ENCODE data around the gene GUCY2D. TPM values are rescaled to one million over a fixed set of nuclear protein-coding genes. Genes with fewer than 3 reads are reported as not detected.

GUCY2D gene
- polyA plus RNA-seq, 1 donor (not counting 4 experiments of a cell fraction or from before 2014, with no cell fraction given), result 0.25 TPM

DNA sequence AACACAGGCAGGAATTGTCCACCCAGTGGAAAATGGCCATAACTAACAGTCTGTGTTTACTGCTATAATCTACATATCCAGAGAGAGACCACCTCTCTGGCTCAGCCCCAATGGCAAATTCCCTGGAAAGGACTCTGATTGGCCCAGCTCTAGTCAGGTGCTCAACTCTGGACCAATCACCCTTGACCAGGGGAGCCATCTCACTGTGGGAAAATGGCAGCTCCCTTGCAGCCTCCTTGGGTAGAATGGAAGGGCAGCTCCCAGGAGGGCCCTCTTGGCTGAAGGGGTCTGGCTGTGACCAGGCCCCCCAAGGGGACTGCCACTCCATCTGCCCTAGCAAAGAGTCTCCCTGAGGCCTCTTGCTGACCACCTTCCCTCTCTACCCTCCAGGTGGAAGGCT lies 39.6 kb downstream of the GUCY2D start:
- no peak for TF ChIP-seq EZH2 (IDR thresholded peaks at IDR 0.05; ENCODE audit: low read length)
- H3K4me2 ChIP-seq (ENCODE audit: control insufficient read depth, extremely low read depth, insufficient read depth, low read depth, low read length), result no peak overlapping the region
- no peak overlapping the region for H3K9ac ChIP-seq (ENCODE audit: control insufficient read depth, extremely low read depth, insufficient read depth, low read length)
- H2AFZ ChIP-seq (ENCODE audit: control insufficient read depth, low read length), result no peak overlapping the region
- no peaks in the 10 kb centered on the region for H3K9me1 ChIP-seq (ENCODE audit: control insufficient read depth, extremely low read depth, insufficient read depth, low read length)
- dilution Hi-C loops (cut with MboI; ENCODE audit: extremely low pct_ligation_motif_present, low sequenced_read_pairs), result no loop called here
- H3K9me3 ChIP-seq (ENCODE audit: control insufficient read depth, low read depth, low read length), result no peaks in the 10 kb centered on the region
- H4K20me1 ChIP-seq (ENCODE audit: control insufficient read depth, extremely low read depth, insufficient read depth, low read length), result no peaks in the 10 kb centered on the region
- H3K4me3 ChIP-seq (ENCODE audit: control insufficient read depth in 2 of 3, extremely low read depth in 1 of 3, insufficient read depth in 2 of 3, low read depth in 1 of 3, low read length in 3 of 3), result no peak overlapping the region
- no peaks in the 10 kb centered on the region for H3K27me3 ChIP-seq (ENCODE audit: control insufficient read depth, extremely low read depth, insufficient read depth, low read length)
- peaks cover 25% of the 10 kb centered on the region for H3K4me1 ChIP-seq (ENCODE audit: control insufficient read depth, extremely low read depth, insufficient read depth, low read length)
- DNase-seq (ENCODE audit: low read depth, low spot score), result no peak
- H3K27ac ChIP-seq (ENCODE audit: control insufficient read depth, insufficient read depth, low read length), result no peak overlapping the region
- peak; percentile 32 for FAIRE-seq
- peaks cover 0 to 11% of the 10 kb centered on the region in 2 experiments for H3K36me3 ChIP-seq (ENCODE audit: control insufficient read depth in 2 of 2, extremely low read depth in 1 of 2, insufficient read depth in 2 of 2, low read length in 2 of 2)
- no peaks in the 10 kb centered on the region for H3K79me2 ChIP-seq (ENCODE audit: control insufficient read depth, insufficient read depth, low read length)

DNA sequence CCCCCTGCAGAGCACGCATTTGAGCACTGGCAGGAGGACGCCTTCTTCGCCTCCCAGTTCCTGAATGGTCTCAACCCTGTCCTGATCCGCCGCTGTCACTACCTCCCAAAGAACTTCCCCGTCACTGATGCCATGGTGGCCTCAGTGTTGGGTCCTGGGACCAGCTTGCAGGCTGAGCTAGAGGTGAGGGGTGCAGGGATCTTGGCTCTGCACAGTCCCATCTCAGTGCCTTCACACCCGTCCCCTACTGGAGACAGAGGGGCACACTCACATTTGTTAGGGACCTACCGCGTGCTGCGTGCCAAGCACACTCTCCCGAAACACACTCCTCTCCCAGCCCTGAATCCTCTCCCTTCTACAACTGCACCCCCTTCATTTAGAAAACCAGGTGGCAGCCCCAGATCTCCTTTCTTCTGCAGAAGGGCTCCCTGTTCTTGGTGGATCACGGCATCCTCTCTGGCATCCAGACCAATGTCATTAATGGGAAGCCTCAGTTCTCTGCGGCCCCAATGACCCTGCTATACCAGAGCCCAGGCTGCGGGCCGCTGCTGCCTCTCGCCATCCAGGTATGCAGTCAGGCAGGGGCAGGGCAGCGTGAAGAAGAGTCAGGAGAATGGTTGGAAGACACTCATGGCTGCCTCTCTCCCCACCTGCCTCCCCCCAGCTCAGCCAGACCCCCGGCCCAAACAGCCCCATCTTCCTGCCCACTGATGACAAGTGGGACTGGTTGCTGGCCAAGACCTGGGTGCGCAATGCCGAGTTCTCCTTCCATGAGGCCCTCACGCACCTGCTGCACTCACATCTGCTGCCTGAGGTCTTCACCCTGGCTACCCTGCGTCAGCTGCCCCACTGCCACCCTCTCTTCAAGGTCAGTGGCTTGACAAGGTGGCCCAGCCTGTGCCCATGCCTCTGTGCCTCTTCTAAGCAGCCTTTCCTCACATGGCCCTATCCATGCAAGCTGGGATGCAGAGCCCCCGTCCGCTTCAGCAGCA lies 42.7 kb downstream of the GUCY2D start:
- dilution Hi-C loops (cut with MboI; ENCODE audit: extremely low pct_ligation_motif_present, low sequenced_read_pairs), result no loop called here

More for the DNA sequence above, 42.7 kb downstream of the GUCY2D start:
- no peak for TF ChIP-seq EZH2 (IDR thresholded peaks at IDR 0.05; ENCODE audit: low read length)
- TF ChIP-seq, protein P1, sequence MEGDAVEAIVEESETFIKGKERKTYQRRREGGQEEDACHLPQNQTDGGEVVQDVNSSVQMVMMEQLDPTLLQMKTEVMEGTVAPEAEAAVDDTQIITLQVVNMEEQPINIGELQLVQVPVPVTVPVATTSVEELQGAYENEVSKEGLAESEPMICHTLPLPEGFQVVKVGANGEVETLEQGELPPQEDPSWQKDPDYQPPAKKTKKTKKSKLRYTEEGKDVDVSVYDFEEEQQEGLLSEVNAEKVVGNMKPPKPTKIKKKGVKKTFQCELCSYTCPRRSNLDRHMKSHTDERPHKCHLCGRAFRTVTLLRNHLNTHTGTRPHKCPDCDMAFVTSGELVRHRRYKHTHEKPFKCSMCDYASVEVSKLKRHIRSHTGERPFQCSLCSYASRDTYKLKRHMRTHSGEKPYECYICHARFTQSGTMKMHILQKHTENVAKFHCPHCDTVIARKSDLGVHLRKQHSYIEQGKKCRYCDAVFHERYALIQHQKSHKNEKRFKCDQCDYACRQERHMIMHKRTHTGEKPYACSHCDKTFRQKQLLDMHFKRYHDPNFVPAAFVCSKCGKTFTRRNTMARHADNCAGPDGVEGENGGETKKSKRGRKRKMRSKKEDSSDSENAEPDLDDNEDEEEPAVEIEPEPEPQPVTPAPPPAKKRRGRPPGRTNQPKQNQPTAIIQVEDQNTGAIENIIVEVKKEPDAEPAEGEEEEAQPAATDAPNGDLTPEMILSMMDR (optimal IDR thresholded peaks at IDR 0.05 in 1 of 3, IDR thresholded peaks at IDR 0.05 in 1 of 3, conservative IDR thresholded peaks at IDR 0.05 in 1 of 3; ENCODE audit: extremely low read depth in 1 of 3, insufficient read depth in 2 of 3, low read length in 3 of 3), result no peak
- Histone ChIP-seq H3K4me2 (ENCODE audit: control insufficient read depth, extremely low read depth, insufficient read depth, low read depth, low read length) (no peak overlapping the region), H3K9me1 (ENCODE audit: control insufficient read depth, extremely low read depth, insufficient read depth, low read length) (no peaks in the 10 kb centered on the region), H3K36me3 (ENCODE audit: control insufficient read depth in 2 of 2, extremely low read depth in 1 of 2, insufficient read depth in 2 of 2, low read length in 2 of 2) (peaks cover 0 to 17% of the 10 kb centered on the region in 2 experiments), H3K27me3 (ENCODE audit: control insufficient read depth, extremely low read depth, insufficient read depth, low read length) (no peaks in the 10 kb centered on the region), H4K20me1 (ENCODE audit: control insufficient read depth, extremely low read depth, insufficient read depth, low read length) (no peaks in the 10 kb centered on the region), H3K27ac (ENCODE audit: control insufficient read depth, insufficient read depth, low read length) (no peak overlapping the region), H3K4me1 (ENCODE audit: control insufficient read depth, extremely low read depth, insufficient read depth, low read length) (peaks cover 15% of the 10 kb centered on the region), H3K4me3 (ENCODE audit: control insufficient read depth in 2 of 3, extremely low read depth in 1 of 3, insufficient read depth in 2 of 3, low read depth in 1 of 3, low read length in 3 of 3) (no peak overlapping the region), H3K9ac (ENCODE audit: control insufficient read depth, extremely low read depth, insufficient read depth, low read length) (no peak overlapping the region), H3K9me3 (ENCODE audit: control insufficient read depth, low read depth, low read length) (no peaks in the 10 kb centered on the region), H3K79me2 (ENCODE audit: control insufficient read depth, insufficient read depth, low read length) (no peaks in the 10 kb centered on the region), H2AFZ (ENCODE audit: control insufficient read depth, low read length) (no peak overlapping the region)
- no peak for FAIRE-seq
- DNase-seq (ENCODE audit: low read depth, low spot score), result no peak

All from keratinocyte (primary cell).